DOHH2 (cell line): ENCODE measurements around the gene C11orf24.

Source experiments
- H3F3A ChIP-seq: fragments of 200-600 bp; sonication (generic), shearing (Covaris generic); 2 replicates; pipeline ENCODE4 v1.6.0; 2016; ENCODE audit warnings: antibody characterized with exemption, mild to moderate bottlenecking; ENCODE audit not compliant: control insufficient read depth, insufficient read depth
- H3K27ac ChIP-seq: fragments of 200-600 bp; sonication (generic); 2 replicates; pipeline ENCODE4 v1.5.1; 2014; ENCODE audit warnings: low read depth, mild to moderate bottlenecking, low read length, moderate library complexity
- H3K27me3 ChIP-seq: fragments of 200-600 bp; sonication (generic); 2 replicates; pipeline ENCODE4 v1.6.1; 2014; ENCODE audit warnings: mild to moderate bottlenecking, low read length, mixed read lengths; ENCODE audit not compliant: control insufficient read depth
- H3K36me3 ChIP-seq: fragments of 200-600 bp; sonication (generic); 2 replicates; pipeline ENCODE4 v1.6.1; 2014; ENCODE audit warnings: mild to moderate bottlenecking, low read length, moderate library complexity, mixed read lengths; ENCODE audit not compliant: control insufficient read depth
- H3K4me1 ChIP-seq: fragments of 200-600 bp; sonication (generic); 2 replicates; pipeline ENCODE4 v1.6.1; 2014; ENCODE audit warnings: mild to moderate bottlenecking, low read length, mixed read lengths; ENCODE audit not compliant: control insufficient read depth
- H3K4me2 ChIP-seq: fragments of 200-600 bp; sonication (generic); 2 replicates; pipeline ENCODE4 v1.6.0; 2014; ENCODE audit warnings: mild to moderate bottlenecking, low read length, moderate library complexity
- H3K4me3 ChIP-seq: fragments of 200-600 bp; sonication (generic); 2 replicates; pipeline ENCODE4 v1.5.1; 2014; ENCODE audit warnings: mild to moderate bottlenecking, low read length, mixed read lengths
- H3K79me2 ChIP-seq: fragments of 200-600 bp; sonication (generic); 2 replicates; pipeline ENCODE4 v1.6.1; 2014; ENCODE audit warnings: mild to moderate bottlenecking, low read length, mixed read lengths; ENCODE audit not compliant: control insufficient read depth
- H3K9me2 ChIP-seq: fragments of 200-600 bp; sonication (generic); replicated peaks from 2 replicates; pipeline ENCODE4 v1.6.1; 2014; ENCODE audit warnings: mild to moderate bottlenecking, low read length, mixed read lengths; ENCODE audit not compliant: control insufficient read depth
- H3K9me3 ChIP-seq: fragments of 200-600 bp; sonication (generic); 2 replicates; pipeline ENCODE4 v1.6.1; 2014; ENCODE audit warnings: antibody characterized with exemption, low read length, mixed read lengths; ENCODE audit not compliant: control insufficient read depth, insufficient read depth
- H4K20me1 ChIP-seq: fragments of 200-600 bp; sonication (generic); 2 replicates; pipeline ENCODE4 v1.6.0; 2014; ENCODE audit warnings: low read depth, mild to moderate bottlenecking, antibody characterized with exemption, low read length, moderate library complexity; ENCODE audit not compliant: control insufficient read depth, insufficient read depth
- EZH2phosphoT487 ChIP-seq: fragments of 200-600 bp; sonication (generic); IDR thresholded peaks from 2 replicates; pipeline ENCODE4 v1.6.1; 2017; ENCODE audit warnings: borderline replicate concordance, mild to moderate bottlenecking, antibody characterized with exemption, low read length, moderate library complexity, mixed read lengths
- TF ChIP-seq, protein P1 (sequence below): fragments of 200-600 bp; sonication (generic); IDR thresholded peaks from one replicate; pipeline ENCODE4 v1.5.1; 2014; ENCODE audit warnings: antibody characterized with exemption, mild to moderate bottlenecking, low read depth, low read length; ENCODE audit not compliant: poor library complexity, severe bottlenecking

C11orf24 gene

DNA sequence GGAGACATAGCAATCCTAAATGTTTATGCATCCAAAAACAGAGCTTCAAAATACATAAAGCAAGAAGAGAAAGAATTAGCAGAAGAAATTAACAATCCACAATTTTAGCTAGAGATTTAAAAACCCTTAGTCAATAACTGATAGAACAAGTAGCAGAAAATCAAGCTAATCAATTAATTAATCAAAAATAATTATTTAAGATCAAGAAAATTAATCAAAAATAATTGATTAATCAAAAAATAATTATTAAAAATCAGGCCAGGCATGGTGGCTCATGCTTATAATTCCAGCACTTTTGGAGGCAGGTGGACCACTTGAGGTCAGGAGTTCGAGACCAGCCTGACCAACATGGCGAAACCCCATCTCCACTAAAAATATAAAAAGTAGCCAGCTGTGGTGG, 29.2 kb downstream of the C11orf24 start:
- no peak overlapping the region for H3K27ac ChIP-seq
- H3K9me2 ChIP-seq: no peaks in the 10 kb centered on the region
- H3K36me3 ChIP-seq: no peaks in the 10 kb centered on the region
- H3K4me3 ChIP-seq: no peak overlapping the region
- H3F3A ChIP-seq: no peaks in the 10 kb centered on the region
- H4K20me1 ChIP-seq: no peaks in the 10 kb centered on the region
- 0 out of 2 replicates have a peak, but pooled peaks cover 4% of the 10 kb centered on the region for H3K27me3 ChIP-seq
- no peak overlapping the region for H3K4me2 ChIP-seq
- TF ChIP-seq, protein P1, sequence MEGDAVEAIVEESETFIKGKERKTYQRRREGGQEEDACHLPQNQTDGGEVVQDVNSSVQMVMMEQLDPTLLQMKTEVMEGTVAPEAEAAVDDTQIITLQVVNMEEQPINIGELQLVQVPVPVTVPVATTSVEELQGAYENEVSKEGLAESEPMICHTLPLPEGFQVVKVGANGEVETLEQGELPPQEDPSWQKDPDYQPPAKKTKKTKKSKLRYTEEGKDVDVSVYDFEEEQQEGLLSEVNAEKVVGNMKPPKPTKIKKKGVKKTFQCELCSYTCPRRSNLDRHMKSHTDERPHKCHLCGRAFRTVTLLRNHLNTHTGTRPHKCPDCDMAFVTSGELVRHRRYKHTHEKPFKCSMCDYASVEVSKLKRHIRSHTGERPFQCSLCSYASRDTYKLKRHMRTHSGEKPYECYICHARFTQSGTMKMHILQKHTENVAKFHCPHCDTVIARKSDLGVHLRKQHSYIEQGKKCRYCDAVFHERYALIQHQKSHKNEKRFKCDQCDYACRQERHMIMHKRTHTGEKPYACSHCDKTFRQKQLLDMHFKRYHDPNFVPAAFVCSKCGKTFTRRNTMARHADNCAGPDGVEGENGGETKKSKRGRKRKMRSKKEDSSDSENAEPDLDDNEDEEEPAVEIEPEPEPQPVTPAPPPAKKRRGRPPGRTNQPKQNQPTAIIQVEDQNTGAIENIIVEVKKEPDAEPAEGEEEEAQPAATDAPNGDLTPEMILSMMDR: no peak
- no peak for TF ChIP-seq EZH2phosphoT487
- H3K79me2 ChIP-seq: no peaks in the 10 kb centered on the region
- no peaks in the 10 kb centered on the region for H3K4me1 ChIP-seq
- H3K9me3 ChIP-seq: no peaks in the 10 kb centered on the region

DNA sequence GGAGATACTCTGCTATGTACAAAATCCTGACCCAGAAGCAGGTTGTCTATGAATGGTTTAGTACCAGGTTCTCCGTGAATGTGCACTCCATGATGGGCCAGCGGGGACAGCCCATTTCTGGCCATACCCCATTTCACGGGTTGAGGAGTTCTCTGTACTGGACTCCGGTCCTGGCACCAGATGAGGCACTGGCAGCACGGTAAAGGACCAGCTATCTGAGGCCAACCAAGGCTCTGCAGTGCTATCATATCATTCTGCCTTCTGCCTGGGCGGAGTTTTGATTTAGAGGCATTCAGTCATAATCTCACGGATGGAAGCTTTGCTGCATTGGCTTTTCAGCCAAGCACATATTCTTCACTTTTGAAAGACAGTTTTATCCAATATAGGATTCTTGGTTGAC, 40.2 kb downstream of the C11orf24 start:
- no peaks in the 10 kb centered on the region for H3F3A ChIP-seq
- H3K79me2 ChIP-seq: no peaks in the 10 kb centered on the region
- TF ChIP-seq EZH2phosphoT487: no peak
- TF ChIP-seq, protein P1: no peak
- no peak overlapping the region for H3K4me3 ChIP-seq
- peaks cover 5% of the 10 kb centered on the region for H3K27me3 ChIP-seq
- no peaks in the 10 kb centered on the region; the same call in 1 of the 2 replicates for H3K9me3 ChIP-seq
- no peak overlapping the region for H3K4me2 ChIP-seq
- no peaks in the 10 kb centered on the region for H3K4me1 ChIP-seq
- H4K20me1 ChIP-seq: no peaks in the 10 kb centered on the region
- no peaks in the 10 kb centered on the region for H3K36me3 ChIP-seq
- no peak overlapping the region for H3K27ac ChIP-seq
- no peaks in the 10 kb centered on the region for H3K9me2 ChIP-seq

DNA sequence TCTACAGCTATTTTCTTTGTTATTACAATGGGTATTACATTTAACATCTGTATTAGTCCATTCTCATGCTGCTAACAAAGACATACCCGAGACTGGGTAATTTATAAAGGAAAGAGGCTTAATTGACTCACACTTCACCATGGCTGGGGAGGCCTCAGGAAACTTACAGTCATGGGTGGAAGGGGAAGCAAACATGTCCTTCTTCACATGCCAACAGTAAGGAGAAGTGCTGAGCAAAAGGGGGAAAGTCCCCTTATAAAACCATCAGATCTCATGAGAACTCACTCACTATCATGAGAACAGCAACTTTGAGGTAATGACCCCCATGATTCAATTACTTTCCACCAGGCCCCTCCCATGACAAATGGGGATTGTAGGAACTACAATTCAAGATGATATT, 42.2 kb downstream of the C11orf24 start:
- no peaks in the 10 kb centered on the region for H3K79me2 ChIP-seq
- H3K4me3 ChIP-seq: no peak overlapping the region
- no peaks in the 10 kb centered on the region for H3K4me1 ChIP-seq
- H3K9me2 ChIP-seq: no peaks in the 10 kb centered on the region
- H3K27ac ChIP-seq: no peak overlapping the region
- no peaks in the 10 kb centered on the region for H4K20me1 ChIP-seq
- H3F3A ChIP-seq: no peaks in the 10 kb centered on the region
- peaks cover 5% of the 10 kb centered on the region for H3K27me3 ChIP-seq
- no peaks in the 10 kb centered on the region for H3K36me3 ChIP-seq
- TF ChIP-seq EZH2phosphoT487: no peak
- TF ChIP-seq, protein P1: no peak
- no peak overlapping the region for H3K4me2 ChIP-seq
- H3K9me3 ChIP-seq: no peaks in the 10 kb centered on the region; the same call in 1 of the 2 replicates
